ENCODE measurements around the gene ZSCAN18.

DNA sequence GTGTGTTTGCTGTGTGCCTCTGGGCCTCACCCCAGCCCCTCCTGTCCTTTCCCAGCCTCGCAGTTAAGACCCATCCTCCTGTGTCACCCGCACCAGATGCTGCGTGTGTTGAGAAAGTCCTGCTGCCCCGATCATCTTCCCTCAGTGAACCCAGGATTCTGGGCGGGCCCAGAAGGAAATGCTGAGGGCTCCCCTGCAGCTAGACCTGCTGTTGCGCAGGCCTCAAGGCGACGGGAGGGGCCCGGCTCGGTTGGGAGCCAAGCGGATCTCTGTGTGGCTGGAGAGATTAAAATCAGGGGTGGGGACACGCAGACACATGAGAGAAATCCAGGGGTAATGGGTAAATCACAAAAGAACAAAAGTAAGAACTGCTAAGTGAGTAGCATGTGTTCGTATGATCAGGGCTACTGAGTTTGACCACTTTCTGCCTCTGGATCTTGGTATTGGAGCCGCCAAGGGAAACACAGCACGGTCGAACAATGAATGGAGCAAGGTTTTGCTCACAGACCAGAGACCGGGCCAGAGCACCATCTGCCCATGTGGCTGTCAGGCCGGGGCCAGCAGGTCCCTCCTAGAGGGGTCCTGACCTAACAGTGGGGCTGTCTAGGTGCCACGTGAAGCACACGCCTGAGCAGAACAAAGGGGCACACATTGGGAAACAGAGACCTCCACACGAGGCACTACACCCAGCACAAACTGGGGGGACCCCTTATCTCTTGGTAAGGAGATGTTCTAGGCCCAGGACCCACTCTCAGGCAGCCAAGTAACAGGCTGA, 57.1 kb downstream of the ZSCAN18 start:
- TF ChIP-seq EZH2 (IDR thresholded peaks at IDR 0.05; ENCODE audit: borderline replicate concordance, low read length): no peak
- TF ChIP-seq, protein P1, sequence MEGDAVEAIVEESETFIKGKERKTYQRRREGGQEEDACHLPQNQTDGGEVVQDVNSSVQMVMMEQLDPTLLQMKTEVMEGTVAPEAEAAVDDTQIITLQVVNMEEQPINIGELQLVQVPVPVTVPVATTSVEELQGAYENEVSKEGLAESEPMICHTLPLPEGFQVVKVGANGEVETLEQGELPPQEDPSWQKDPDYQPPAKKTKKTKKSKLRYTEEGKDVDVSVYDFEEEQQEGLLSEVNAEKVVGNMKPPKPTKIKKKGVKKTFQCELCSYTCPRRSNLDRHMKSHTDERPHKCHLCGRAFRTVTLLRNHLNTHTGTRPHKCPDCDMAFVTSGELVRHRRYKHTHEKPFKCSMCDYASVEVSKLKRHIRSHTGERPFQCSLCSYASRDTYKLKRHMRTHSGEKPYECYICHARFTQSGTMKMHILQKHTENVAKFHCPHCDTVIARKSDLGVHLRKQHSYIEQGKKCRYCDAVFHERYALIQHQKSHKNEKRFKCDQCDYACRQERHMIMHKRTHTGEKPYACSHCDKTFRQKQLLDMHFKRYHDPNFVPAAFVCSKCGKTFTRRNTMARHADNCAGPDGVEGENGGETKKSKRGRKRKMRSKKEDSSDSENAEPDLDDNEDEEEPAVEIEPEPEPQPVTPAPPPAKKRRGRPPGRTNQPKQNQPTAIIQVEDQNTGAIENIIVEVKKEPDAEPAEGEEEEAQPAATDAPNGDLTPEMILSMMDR (IDR thresholded peaks at IDR 0.05; ENCODE audit: low read length): no peak

Data from OCI-LY1 (cell line).